Activated naive CD4-positive, alpha-beta T cell treated with anti-CD3 and anti-CD28 coated beads for 36 hours (primary cell): ENCODE data around the gene CLMN. TPM values are rescaled to one million over a fixed set of nuclear protein-coding genes. Genes with fewer than 3 reads are reported as not detected.

Experiments used
- CTCF ChIA-PET: fragments of 350-600 bp; sonication (Branson Sonifier 250); formaldehyde crosslinking; loops from one replicate; lab custom pipeline; 2021; ENCODE audit warnings: antibody characterized with exemption; lab: Charles Lee
- DNase-seq: peaks from one replicate; pipeline ENCODE4 v3.0.0-alpha.2; 2020
- H3K27ac Mint-ChIP-seq: one replicate; pipeline ENCODE4 v1.8.0; 2021; ENCODE audit warnings: mild to moderate bottlenecking, mixed read lengths
- H3K27me3 Mint-ChIP-seq: one replicate; pipeline ENCODE4 v1.8.0; 2021; ENCODE audit warnings: low read depth, mixed read lengths
- H3K36me3 Mint-ChIP-seq: one replicate; pipeline ENCODE4 v1.8.0; 2021; ENCODE audit warnings: low read depth, mixed read lengths
- H3K4me1 Mint-ChIP-seq: one replicate; pipeline ENCODE4 v1.8.0; 2021; ENCODE audit warnings: low read depth, mixed read lengths
- H3K4me3 Mint-ChIP-seq: one replicate; pipeline ENCODE4 v1.8.0; 2021; ENCODE audit warnings: mild to moderate bottlenecking, moderate library complexity, mixed read lengths
- H3K9me3 Mint-ChIP-seq: one replicate; pipeline ENCODE4 v1.8.0; 2021; ENCODE audit warnings: mixed read lengths
- intact Hi-C: fragments of 100-400 bp; cut with micrococcal nuclease; formaldehyde crosslinking; loops from one replicate; pipeline ENCODE4 v1.15.1; 2023
- total RNA-seq, 2 experiments: library from RNA; stranded (reverse); gene quantifications; one replicate each; pipeline ENCODE4 v1.2.3, GENCODE V29; 2021

CLMN gene
- total RNA-seq, 2 experiments from 2014 or later, result 1.9 to 2.6 TPM

GRCh38 chr14:95338436-95338835 is 18.7 kb upstream of the CLMN start:
- no peak overlapping the region for H3K27ac Mint-ChIP-seq
- no peak for DNase-seq
- H3K27me3 Mint-ChIP-seq, result peaks cover 12% of the 10 kb centered on the region
- no peaks in the 10 kb centered on the region for H3K4me1 Mint-ChIP-seq
- no peak overlapping the region for H3K4me3 Mint-ChIP-seq
- H3K9me3 Mint-ChIP-seq, result no peaks in the 10 kb centered on the region
- H3K36me3 Mint-ChIP-seq, result no peaks in the 10 kb centered on the region
- CTCF ChIA-PET, result interaction anchor here (0.8 kb wide), 1 partner anchor 14 kb away, joined by 3 read pairs; no protein-coding TSS in a partner anchor
- intact Hi-C loops, result no loop called here

GRCh38 chr14:95337041-95337595 is 17.4 kb upstream of the CLMN start:
- no peaks in the 10 kb centered on the region for H3K36me3 Mint-ChIP-seq
- H3K9me3 Mint-ChIP-seq, result no peaks in the 10 kb centered on the region
- peaks cover 12% of the 10 kb centered on the region for H3K27me3 Mint-ChIP-seq
- CTCF ChIA-PET, result interaction anchor here (0.5 to 0.6 kb wide), 3 partner anchors 11 to 588 kb away, joined by 3 to 5 read pairs (median 3); no protein-coding TSS in a partner anchor
- DNase-seq, result no peak
- intact Hi-C loops, result no loop called here
- no peak overlapping the region for H3K4me3 Mint-ChIP-seq
- H3K4me1 Mint-ChIP-seq, result no peaks in the 10 kb centered on the region
- H3K27ac Mint-ChIP-seq, result no peak overlapping the region

GRCh38 chr14:95336192-95336760 is 16.6 kb upstream of the CLMN start:
- Mint-ChIP-seq H3K36me3 (no peaks in the 10 kb centered on the region), H3K9me3 (no peaks in the 10 kb centered on the region), H3K4me3 (no peak overlapping the region), H3K27ac (no peak overlapping the region), H3K4me1 (no peaks in the 10 kb centered on the region), H3K27me3 (peaks cover 9% of the 10 kb centered on the region)
- CTCF ChIA-PET, result interaction anchor here (0.5 to 0.7 kb wide), 2 partner anchors 52 to 421 kb away, joined by 3 to 5 read pairs; no protein-coding TSS in a partner anchor
- intact Hi-C loops, result no loop called here
- DNase-seq, result no peak

GRCh38 chr14:95335071-95335470 is 15.4 kb upstream of the CLMN start:
- Mint-ChIP-seq H3K4me3 (no peak overlapping the region), H3K27ac (no peak overlapping the region), H3K27me3 (peaks cover 9% of the 10 kb centered on the region), H3K9me3 (no peaks in the 10 kb centered on the region), H3K36me3 (no peaks in the 10 kb centered on the region), H3K4me1 (no peaks in the 10 kb centered on the region)
- intact Hi-C loops, result no loop called here
- CTCF ChIA-PET, result no interaction called here
- no peak for DNase-seq

- Mint-ChIP-seq H3K4me3 (no peak overlapping the region), H3K36me3 (no peaks in the 10 kb centered on the region), H3K27ac (no peak overlapping the region), H3K27me3 (peaks cover 9% of the 10 kb centered on the region), H3K9me3 (no peaks in the 10 kb centered on the region), H3K4me1 (no peaks in the 10 kb centered on the region)
- intact Hi-C loops, result no loop called here
- CTCF ChIA-PET, result no interaction called here
- DNase-seq, result no peak
Observed at GRCh38 chr14:95334044-95334443, 14.3 kb upstream of the CLMN start.

GRCh38 chr14:95332641-95333040 is 12.9 kb upstream of the CLMN start:
- H3K4me1 Mint-ChIP-seq, result no peaks in the 10 kb centered on the region
- H3K36me3 Mint-ChIP-seq, result no peaks in the 10 kb centered on the region
- H3K27me3 Mint-ChIP-seq, result peaks cover 10% of the 10 kb centered on the region
- no peak for DNase-seq
- no peaks in the 10 kb centered on the region for H3K9me3 Mint-ChIP-seq
- no peak overlapping the region for H3K27ac Mint-ChIP-seq
- CTCF ChIA-PET, result no interaction called here
- H3K4me3 Mint-ChIP-seq, result no peak overlapping the region
- intact Hi-C loops, result no loop called here

GRCh38 chr14:95331708-95332408 is 12.2 kb upstream of the CLMN start:
- no peaks in the 10 kb centered on the region for H3K36me3 Mint-ChIP-seq
- intact Hi-C loops, result no loop called here
- H3K9me3 Mint-ChIP-seq, result no peaks in the 10 kb centered on the region
- H3K4me3 Mint-ChIP-seq, result no peak overlapping the region
- CTCF ChIA-PET, result no interaction called here
- no peaks in the 10 kb centered on the region for H3K4me1 Mint-ChIP-seq
- no peak overlapping the region for H3K27ac Mint-ChIP-seq
- H3K27me3 Mint-ChIP-seq, result peaks cover 11% of the 10 kb centered on the region
- DNase-seq, result no peak

- peaks cover 5% of the 10 kb centered on the region for H3K27me3 Mint-ChIP-seq
- CTCF ChIA-PET, result no interaction called here
- no peaks in the 10 kb centered on the region for H3K36me3 Mint-ChIP-seq
- no peak for DNase-seq
- no peak overlapping the region for H3K27ac Mint-ChIP-seq
- intact Hi-C loops, result no loop called here
- no peak overlapping the region for H3K4me3 Mint-ChIP-seq
- no peaks in the 10 kb centered on the region for H3K9me3 Mint-ChIP-seq
- no peaks in the 10 kb centered on the region for H3K4me1 Mint-ChIP-seq
Observed at GRCh38 chr14:95330591-95331370, 11.1 kb upstream of the CLMN start.

GRCh38 chr14:95329941-95330340 is 10.2 kb upstream of the CLMN start:
- no peak for DNase-seq
- no peaks in the 10 kb centered on the region for H3K36me3 Mint-ChIP-seq
- no peak overlapping the region for H3K27ac Mint-ChIP-seq
- H3K9me3 Mint-ChIP-seq, result no peaks in the 10 kb centered on the region
- H3K4me3 Mint-ChIP-seq, result no peak overlapping the region
- peaks cover 5% of the 10 kb centered on the region for H3K27me3 Mint-ChIP-seq
- intact Hi-C loops, result no loop called here
- no peaks in the 10 kb centered on the region for H3K4me1 Mint-ChIP-seq
- CTCF ChIA-PET, result no interaction called here

GRCh38 chr14:95328729-95329503 is 9.2 kb upstream of the CLMN start:
- intact Hi-C loops, result no loop called here

GRCh38 chr14:95327558-95328374 is 8.1 kb upstream of the CLMN start:
- H3K27me3 Mint-ChIP-seq, result peaks cover 7% of the 10 kb centered on the region
- H3K9me3 Mint-ChIP-seq, result no peaks in the 10 kb centered on the region
- H3K4me1 Mint-ChIP-seq, result no peaks in the 10 kb centered on the region
- DNase-seq, result no peak
- CTCF ChIA-PET, result no interaction called here
- H3K4me3 Mint-ChIP-seq, result no peak overlapping the region
- H3K36me3 Mint-ChIP-seq, result no peaks in the 10 kb centered on the region
- no peak overlapping the region for H3K27ac Mint-ChIP-seq
- intact Hi-C loops, result no loop called here

More at GRCh38 chr14:95328729-95329503, 9.2 kb upstream of the CLMN start:
- Mint-ChIP-seq H3K36me3 (no peaks in the 10 kb centered on the region), H3K4me1 (no peaks in the 10 kb centered on the region), H3K9me3 (no peaks in the 10 kb centered on the region), H3K27ac (no peak overlapping the region), H3K4me3 (no peak overlapping the region), H3K27me3 (peaks cover 7% of the 10 kb centered on the region)
- CTCF ChIA-PET, result interaction anchor here (0.6 to 0.8 kb wide), 2 partner anchors 13 to 33 kb away, joined by 3 to 4 read pairs; no protein-coding TSS in a partner anchor
- DNase-seq, result no peak
